ENCODE data around the gene TMEM183A. TPM values are rescaled to one million over a fixed set of nuclear protein-coding genes. Genes with fewer than 3 reads are reported as not detected.

The TMEM183A gene
- total and polyA plus RNA-seq, 2 of the 4 experiments (the other 2 are of a cell fraction), result 56.8 to 63.1 TPM

DNA sequence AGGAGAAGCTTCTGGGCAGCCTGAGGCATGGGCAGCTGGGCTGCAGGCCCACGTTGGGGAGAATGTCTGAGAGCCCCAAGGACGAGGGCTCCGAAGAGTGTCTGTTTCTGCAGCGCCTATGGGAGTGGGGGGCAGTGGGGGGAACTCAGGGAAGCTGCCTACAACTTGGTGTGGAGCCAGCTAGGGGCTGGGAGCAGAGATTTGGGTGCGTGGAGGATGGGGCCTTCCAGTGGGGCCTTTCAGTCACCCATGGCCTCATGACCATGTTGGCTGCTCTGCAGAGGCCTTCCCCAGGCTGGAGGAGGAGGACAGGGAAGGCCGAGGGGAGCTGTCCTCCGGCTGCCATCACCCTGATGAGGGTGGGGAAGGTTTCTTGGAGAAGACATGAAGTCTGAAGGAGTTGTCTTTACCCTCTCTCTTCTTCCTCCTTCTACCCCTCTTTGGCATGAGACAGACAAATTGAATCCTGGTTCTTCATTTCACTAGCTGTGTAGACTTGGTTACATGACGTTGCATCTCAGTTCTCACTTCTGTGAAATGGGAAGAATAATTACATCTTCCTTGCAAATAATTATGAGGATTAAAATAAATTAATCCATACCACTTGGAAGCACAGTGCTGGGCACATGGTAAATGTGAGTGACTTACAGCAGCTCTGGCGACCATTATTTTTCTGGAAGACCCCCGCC, 27.4 kb downstream of the TMEM183A start:
- no peak for DNase-seq

More for the DNA sequence above, 27.4 kb downstream of the TMEM183A start:
- H3K4me2 ChIP-seq (ENCODE audit: low read depth, low read length), result no peak overlapping the region
- no peak overlapping the region for H2AK9ac ChIP-seq (replicated peaks; ENCODE audit: low read depth, low read length, poor library complexity)
- no peak overlapping the region for H3K4ac ChIP-seq (ENCODE audit: low read depth, low read length)
- H4K5ac ChIP-seq (ENCODE audit: low read depth, low read length), result no peak overlapping the region
- peaks cover 19% of the 10 kb centered on the region for H3K4me1 ChIP-seq (ENCODE audit: control insufficient read depth, insufficient read depth, low read length)
- 97% methylated on average over 4 of the region's 10 CpGs; no CpG with 5 or more reads in 1 of the 2 experiments for WGBS, 2 experiments (ENCODE audit: extremely low coverage in 2 of 2, insufficient read length in 1 of 2)
- no peak overlapping the region for H3K9ac ChIP-seq (ENCODE audit: low read depth, low read length)
- no peak overlapping the region for H3K23ac ChIP-seq (ENCODE audit: low read depth, low read length)
- dilution Hi-C loops (cut with HindIII; ENCODE audit: low sequenced_read_pairs, unreplicated experiment), result no loop called here
- no peak for ATAC-seq (ENCODE audit: low read depth)
- H2BK120ac ChIP-seq (ENCODE audit: low read depth, low read length), result no peak overlapping the region
- H3K27ac ChIP-seq (ENCODE audit: insufficient read depth, low read length), result no peak overlapping the region
- H3K18ac ChIP-seq (ENCODE audit: low read depth, low read length), result no peak overlapping the region
- H3K79me1 ChIP-seq (ENCODE audit: low read depth in 1 of 2, low read length in 2 of 2), result peaks cover 0 to 9% of the 10 kb centered on the region in 2 experiments; a peak in 2 of 4 replicates
- no peak overlapping the region for H4K8ac ChIP-seq (ENCODE audit: low read depth in 2 of 2, low read length in 2 of 2)
- H2BK20ac ChIP-seq (ENCODE audit: low read depth, low read length), result no peak overlapping the region
- H2BK15ac ChIP-seq (ENCODE audit: low read depth, low read length), result no peak overlapping the region
- no peak overlapping the region for H2BK5ac ChIP-seq (ENCODE audit: low read depth, low read length, poor library complexity, severe bottlenecking)
- no peak overlapping the region for H2AFZ ChIP-seq (replicated peaks; ENCODE audit: low read length, poor library complexity)
- no peak overlapping the region for H3K4me3 ChIP-seq (ENCODE audit: insufficient read depth, low read depth, low read length)
- 0 out of 2 replicates have a peak, but pooled peaks cover 5% of the 10 kb centered on the region for H3K9me1 ChIP-seq (ENCODE audit: insufficient read depth, low read length)
- peaks cover 17% of the 10 kb centered on the region for H4K20me1 ChIP-seq (ENCODE audit: insufficient read depth, low read length)
- intact Hi-C loops (cut with micrococcal nuclease), result loop anchor here (5.0 to 10.0 kb wide), 3 partner anchors 83 to 450 kb away; no protein-coding TSS in a partner anchor
- no peak overlapping the region for H2AK5ac ChIP-seq (ENCODE audit: low read depth, low read length)
- H3K14ac ChIP-seq (replicated peaks; ENCODE audit: low read depth, low read length), result no peak overlapping the region
- H3K56ac ChIP-seq (ENCODE audit: extremely low read depth, insufficient read depth, low read length), result no peak overlapping the region
- ChIA-PET CTCF (interaction anchor here (1.1 kb wide), 1 partner anchor 233 kb away, joined by 3 read pairs; no protein-coding TSS in a partner anchor), POLR2A (ENCODE audit: unreplicated experiment) (no interaction called here)
- TF ChIP-seq RAD21 (IDR thresholded peaks at IDR 0.05; ENCODE audit: low read length), result no peak
- TF ChIP-seq MAZ (IDR thresholded peaks at IDR 0.05; ENCODE audit: borderline replicate concordance, low read depth, low read length), result no peak
- TF ChIP-seq, protein P1, sequence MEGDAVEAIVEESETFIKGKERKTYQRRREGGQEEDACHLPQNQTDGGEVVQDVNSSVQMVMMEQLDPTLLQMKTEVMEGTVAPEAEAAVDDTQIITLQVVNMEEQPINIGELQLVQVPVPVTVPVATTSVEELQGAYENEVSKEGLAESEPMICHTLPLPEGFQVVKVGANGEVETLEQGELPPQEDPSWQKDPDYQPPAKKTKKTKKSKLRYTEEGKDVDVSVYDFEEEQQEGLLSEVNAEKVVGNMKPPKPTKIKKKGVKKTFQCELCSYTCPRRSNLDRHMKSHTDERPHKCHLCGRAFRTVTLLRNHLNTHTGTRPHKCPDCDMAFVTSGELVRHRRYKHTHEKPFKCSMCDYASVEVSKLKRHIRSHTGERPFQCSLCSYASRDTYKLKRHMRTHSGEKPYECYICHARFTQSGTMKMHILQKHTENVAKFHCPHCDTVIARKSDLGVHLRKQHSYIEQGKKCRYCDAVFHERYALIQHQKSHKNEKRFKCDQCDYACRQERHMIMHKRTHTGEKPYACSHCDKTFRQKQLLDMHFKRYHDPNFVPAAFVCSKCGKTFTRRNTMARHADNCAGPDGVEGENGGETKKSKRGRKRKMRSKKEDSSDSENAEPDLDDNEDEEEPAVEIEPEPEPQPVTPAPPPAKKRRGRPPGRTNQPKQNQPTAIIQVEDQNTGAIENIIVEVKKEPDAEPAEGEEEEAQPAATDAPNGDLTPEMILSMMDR (conservative IDR thresholded peaks at IDR 0.05; ENCODE audit: low read depth, low read length), result no peak
- no peak for TF ChIP-seq RFX5 (IDR thresholded peaks at IDR 0.05; ENCODE audit: low read depth, low read length)
- BruUV-seq (replicated peaks), result no TSS peak
- H3K27me3 ChIP-seq (ENCODE audit: control insufficient read depth, insufficient read depth, low read length), result no peaks in the 10 kb centered on the region
- no peaks in the 10 kb centered on the region for H3K9me3 ChIP-seq (ENCODE audit: control insufficient read depth, insufficient read depth, low read length)
- H4K91ac ChIP-seq (ENCODE audit: insufficient read depth, low read depth, low read length), result no peak overlapping the region
- no peaks in the 10 kb centered on the region for H3K36me3 ChIP-seq (ENCODE audit: control insufficient read depth, insufficient read depth, low read length)
- in situ Hi-C loops (cut with MboI; ENCODE audit: low sequenced_read_pairs), result loop anchor here (5.0 kb wide), 1 partner anchor 183 kb away; no protein-coding TSS in a partner anchor
